Fibroblast of skin of right quadriceps (primary cell): ENCODE data around the gene TAF15.
A peak's percentile ranks its signal among the peaks of the same experiment; 100 is the strongest.

Experiments used
- DNase-seq: peaks from one replicate; pipeline ENCODE4 v3.0.0-alpha.2; 2013

The TAF15 gene

DNA sequence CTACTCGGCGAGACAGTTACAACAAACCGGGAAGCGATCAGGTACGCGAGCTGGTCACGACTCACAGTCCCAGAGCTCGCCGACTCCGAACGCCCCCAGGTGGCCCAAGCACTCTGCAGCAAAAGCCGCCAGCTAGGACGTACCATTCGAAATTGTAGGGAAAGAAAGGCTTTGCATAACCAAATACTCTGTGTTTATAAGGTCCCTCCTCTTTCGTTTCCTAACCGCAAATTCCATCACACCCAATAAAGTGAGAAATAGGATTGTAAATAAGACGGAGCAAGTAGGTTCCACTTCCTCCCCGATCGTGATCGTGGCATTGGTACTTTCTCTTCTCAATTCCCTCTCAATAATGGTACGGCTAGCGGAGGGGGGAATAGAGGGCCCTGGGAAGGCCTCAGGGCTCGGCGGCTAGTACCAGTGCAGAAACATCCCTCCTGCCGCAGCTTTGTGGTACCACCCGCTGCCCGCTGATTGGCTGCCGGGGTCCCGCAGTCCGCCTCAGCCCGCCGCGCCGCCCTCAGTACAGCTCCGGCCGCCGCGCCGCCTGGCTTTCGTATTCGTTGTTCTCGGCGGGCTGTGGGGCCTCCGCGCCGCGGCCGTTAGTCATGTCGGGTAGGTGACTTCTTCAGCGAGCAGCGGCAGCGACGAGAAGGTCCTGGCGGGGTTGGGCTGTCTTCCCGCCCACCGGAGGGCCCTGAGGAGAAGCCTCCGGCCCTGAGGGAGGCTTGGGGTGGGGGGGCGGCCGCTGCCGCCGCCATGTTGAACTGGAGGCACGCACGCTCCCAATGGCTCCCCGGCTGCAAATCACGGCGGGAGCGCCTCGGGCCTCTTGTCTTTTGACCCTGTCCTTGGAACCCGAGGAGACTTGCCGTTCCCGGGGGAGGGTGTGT lies at the start of gene TAF15:
Gene TAF15, plus strand, starts transcription at position 523 of the 893 bp plus-strand sequence. Its CDS starts 86 bp downstream, at position 609.
- peak; percentile 100 for DNase-seq

DNA sequence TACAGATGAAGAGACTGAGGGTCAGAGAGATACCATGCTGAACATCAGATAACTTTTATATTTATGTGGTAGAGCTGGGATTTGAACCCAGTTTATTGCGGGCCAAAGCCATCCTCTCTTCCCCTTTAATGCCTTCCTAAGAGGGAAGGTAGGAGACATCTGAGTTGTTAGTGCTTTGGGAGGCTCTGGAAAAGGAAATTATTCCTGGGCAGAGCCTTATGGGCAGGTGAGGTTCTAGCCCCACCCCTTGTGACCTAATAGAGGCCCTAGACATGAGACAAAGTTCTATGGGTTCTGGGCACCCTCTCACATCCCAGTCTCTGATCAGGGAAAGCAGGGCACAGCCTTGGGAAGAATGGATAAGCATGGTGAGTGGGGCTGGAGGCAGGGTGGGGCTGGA lies 48.7 kb upstream of the TAF15 start, which contains the start of gene C17orf50:
Gene C17orf50, plus strand, starts transcription at position 301 of the 400 bp plus-strand sequence. Its CDS starts 55 bp downstream, at position 356.
- DNase-seq: no peak

DNA sequence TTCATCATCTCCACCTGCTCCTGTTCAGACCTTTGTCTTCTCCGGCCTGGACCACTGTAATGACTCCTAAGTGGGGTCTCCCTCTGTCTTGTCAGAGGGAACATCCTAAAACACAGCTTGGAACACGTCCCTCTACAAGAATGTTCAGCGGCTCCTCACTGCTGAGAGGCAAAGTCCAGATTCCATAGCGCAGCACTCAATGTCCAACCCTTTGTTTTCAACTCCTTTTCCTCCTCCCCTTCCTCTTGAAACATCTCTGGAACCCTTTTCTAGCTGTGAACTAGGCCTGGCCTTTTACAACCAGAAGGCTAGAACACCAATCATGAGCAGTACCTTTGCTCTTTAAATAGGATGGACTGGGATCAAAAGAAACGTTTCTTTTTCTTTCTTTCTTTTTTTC lies 47.7 kb upstream of the TAF15 start:
- no peak for DNase-seq

DNA sequence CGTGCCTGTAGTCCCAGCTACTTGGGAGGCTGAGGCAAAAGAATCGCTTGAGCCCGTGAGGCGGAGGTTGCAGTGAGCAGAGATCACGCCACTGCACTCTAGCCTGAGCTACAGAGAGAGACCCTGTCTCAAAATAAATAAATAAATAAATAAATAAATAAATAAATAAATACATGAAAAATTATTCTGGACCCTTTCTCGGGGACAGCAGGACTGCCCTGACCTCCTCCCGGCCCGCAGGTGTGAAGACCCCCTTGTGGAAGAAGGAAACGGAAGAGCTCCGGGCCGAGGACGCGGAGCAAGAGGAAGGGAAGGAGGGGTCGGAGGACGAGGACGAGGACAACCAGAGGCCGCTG lies 45.5 kb upstream of the TAF15 start:
- no peak for DNase-seq

DNA sequence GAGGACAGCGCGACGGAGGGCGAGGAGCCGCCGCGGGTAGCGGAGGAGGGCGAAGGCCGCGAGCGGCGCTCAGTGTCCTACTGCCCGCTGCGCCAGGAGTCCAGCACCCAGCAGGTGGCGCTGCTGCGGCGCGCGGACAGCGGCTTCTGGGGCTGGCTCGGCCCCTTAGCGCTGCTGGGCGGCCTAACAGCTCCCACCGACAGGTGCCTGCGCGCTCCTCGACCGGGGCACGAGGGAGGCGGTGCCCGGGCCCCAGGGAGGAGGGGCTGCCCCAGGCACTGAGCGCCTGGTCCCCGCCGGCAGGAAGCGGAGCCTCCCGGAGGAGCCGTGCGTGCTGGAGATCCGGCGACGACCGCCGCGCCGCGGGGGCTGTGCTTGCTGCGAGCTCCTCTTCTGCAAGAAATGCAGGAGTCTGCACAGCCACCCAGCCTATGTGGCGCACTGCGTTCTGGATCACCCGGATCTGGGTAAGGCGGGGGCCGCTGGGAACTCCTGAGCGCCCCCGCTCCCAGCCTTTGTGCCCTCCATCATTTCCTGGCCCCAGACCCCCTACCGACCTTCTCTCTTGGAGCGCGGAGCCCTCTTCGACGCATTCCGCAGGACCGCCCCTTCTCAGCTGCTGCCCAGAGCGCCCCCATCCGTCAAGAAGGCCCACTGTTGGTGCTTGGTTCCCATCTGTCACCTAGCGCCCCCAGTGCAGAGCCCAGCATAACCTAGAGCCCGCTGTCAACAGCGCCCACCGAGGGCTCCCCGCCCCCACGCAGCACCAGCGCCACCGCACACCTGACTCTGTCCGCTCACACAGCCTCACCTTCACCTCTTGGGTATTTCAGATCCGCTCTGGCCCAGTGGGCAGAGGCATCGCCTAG lies 44.9 kb upstream of the TAF15 start:
- peak; percentile 76 for DNase-seq

DNA sequence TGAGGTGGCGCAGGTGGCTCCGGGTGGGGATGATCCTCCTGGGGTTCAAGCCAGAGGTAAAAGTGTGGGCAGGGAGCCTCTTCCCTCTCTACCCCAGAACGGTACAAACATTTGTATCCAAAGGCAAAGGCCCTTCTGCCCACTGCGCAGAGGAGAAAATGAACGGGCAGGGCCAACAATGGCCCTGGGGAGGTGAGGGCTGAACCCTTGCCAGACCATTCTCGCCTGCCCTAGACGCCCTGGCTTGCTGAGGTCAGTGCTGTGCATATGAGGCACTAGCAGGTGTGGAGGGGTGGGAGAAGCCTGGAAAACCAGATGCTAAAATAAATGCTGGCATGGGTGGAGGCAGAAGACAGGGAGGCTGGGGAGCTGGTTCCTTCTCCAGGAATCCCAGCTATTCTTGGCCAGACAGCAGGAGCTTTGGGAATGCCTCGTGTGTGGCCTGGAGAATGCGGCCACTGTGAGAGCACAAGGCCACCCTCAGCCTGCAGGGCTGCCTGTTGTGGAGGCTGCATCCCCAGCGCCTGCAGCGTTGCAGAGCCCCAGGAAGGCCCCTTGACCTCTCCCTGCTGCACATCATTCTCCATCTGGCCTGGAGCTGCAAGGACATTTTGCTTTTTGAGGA lies 44.1 kb upstream of the TAF15 start:
- no peak for DNase-seq

DNA sequence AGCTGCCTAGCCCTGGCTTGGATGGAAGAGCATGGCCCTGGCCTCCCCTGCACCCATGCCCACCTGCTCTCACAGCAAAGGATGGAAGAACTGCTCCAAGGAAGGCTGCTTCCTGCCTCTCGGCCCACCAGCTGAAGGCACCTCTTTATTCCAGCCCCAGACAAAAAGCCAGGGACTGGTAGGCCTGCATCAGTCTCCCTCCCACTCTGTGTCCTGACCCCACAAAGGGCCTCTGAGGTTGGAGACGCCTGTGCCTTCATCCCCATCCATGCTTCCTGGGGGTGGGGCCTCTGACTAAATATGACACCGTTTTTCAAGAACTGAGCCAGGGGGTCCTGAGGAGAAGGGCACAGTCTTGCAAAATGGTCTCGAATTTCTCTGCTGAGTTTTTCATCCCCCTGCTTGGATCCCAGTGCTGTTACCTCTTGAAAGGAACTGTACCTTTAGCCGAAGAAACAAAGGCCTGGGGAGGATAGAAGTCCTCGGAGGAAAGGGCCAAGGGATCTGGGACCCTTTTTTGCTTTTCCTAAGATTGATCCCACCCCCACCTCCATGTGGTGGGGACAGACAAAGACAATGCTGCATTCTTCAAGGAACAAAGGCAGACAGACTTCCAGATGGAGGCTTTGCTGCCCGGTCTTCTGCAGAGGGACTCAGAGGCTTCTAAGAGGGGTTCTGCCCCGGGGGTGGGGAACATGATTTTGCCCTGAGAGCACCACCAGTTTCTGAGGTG lies 43.4 kb upstream of the TAF15 start:
- no peak for DNase-seq

DNA sequence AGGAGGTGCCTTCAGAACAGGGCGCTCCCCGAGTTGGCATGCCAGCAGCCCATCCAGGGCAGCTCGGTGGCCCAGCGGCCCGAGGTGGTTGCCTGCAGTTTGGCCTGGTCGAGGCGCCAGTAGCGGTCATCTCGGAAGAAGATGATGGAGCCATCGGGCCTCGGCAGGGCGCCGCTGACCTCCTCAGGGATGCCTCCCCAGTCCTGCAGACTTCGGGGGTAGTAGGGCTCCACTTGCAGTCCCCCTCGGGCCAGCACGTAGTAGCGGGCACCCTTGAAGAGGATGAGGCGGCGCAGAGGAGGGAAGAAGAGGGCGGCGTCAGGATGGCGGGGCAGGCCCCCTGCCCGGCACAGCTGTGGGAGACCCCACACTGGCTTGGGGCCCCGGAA lies 42.8 kb upstream of the TAF15 start:
- DNase-seq: no peak

DNA sequence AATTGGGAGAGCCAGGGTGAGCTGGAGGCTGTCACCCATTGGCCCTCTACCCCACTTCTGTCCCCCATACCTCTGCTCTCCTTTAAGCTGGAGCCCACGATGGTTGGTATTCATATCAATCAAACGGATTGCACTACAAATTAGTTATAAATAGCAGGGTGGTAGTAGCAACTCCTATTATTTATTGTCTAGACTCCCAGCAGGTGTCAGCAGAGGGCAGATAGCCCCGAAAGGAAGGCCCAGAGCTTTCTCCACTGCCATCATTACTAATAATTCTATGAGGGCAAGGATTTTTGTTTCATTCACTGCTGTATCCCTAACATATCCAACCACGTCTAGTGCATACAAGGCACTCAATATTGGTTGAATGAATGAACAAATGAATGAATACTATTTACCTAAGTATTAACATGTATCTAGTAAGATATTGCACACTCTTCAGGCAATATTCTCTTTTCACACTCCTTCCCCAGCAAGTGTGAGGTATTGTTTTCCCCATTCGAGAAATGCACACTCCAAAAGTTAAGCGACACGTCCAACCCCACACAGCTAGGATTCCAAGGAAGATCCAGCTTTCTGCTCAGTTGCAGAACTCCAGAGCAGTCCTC lies 42.3 kb upstream of the TAF15 start:
- peak; percentile 45 for DNase-seq

DNA sequence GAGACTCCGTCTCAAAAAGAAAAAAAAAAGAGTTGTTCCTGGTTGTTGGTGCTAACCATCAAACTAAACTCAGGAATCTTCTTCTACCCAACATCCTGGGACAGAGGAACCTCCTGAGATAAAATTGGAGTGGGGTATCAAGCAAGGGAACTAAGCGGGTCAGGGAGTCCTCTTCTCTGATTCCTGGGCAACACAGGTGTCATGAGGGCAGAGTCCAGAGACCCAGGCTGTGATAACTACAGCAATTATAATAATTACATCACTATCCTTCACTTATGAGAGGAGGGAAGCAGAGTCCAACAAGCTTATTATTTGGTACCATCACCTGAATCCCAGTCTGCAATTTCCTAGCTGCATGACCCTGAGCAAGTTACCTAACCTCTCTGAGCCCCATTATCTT lies 40.5 kb upstream of the TAF15 start:
- DNase-seq: no peak

DNA sequence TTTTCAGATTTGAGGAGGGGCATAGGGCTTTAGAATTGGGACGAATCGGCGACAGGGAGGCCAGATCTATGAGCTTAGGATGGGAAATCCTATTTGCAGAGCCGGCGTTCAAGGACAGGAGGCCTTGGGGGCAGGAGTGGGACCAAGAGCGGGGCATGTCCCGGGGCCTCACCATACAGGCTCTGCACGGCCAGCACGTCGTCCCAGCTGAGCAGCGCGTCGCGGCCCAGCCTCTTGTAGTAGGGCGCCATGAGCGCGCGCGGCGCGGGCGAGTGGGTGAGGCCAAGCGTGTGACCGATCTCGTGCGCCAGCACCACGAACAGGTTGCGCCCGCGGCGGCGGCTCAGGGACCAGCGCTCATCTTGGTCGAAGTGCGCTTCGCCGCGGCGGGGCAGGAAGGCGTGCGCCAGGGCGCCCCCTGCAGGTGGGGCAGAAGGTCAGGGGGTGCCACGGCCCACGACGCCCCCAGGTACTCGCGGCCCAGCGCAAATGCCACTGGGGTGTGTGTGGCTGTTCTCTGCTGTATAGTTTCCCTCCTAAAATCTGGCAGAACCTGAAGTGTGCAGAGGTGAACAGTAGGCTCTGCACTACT lies 39.3 kb upstream of the TAF15 start:
- no peak for DNase-seq

DNA sequence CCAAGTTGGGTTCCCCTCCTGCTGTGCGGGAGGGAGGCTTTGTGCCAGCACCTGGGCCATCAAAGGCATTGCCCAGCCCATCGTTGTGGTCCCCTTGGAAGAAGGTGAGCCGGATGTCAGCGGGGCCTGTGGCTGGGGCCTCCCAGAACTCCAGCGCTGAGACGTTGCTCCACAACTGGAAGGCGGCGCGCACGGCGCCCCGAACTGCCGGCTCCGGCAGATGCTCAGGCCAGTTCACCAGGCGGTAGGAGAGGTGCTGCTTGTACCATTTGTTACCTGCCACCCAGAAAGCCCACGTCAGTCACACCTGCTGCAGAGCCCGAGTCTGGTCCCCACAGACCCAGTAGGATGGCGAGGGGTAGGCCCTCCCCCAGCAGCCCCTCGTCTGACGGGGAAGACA lies 36.2 kb upstream of the TAF15 start:
- DNase-seq: no peak

DNA sequence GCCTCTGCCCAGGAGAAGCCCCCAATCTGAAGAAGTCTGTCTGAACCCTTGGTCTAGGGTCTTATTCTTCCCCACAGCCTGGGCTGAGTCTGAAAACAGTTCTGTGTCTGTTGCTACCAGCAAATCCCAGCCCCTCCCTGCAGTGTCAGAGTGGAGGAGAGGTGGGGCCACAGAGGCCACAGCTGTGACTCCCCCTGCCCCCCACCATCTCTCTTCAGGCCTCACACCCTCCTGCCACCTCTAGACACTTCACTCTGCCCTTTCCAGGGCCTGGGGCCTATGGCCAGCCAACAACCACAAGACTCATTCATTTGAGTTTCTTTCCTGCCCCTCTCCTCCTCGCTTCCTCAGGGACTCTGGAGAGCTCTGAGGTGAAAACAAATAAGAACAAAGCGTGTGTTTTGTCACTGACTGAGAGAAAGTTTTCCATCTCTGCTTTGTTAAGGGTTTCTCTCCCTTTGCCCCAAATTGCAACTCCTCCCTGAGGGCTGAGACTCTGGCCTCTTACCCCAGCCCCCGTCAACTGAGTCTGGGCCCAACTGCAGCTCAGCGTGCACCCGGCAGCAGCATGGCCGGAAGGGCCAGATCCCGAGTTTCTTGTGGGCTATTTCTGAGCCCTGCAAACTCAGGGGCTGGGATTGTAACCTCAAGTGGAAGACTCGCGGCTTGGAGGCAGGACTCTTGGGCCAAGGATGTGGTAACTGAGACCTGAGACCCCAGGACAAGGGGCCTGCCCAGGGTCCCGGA lies 35.4 kb upstream of the TAF15 start:
- DNase-seq: no peak

DNA sequence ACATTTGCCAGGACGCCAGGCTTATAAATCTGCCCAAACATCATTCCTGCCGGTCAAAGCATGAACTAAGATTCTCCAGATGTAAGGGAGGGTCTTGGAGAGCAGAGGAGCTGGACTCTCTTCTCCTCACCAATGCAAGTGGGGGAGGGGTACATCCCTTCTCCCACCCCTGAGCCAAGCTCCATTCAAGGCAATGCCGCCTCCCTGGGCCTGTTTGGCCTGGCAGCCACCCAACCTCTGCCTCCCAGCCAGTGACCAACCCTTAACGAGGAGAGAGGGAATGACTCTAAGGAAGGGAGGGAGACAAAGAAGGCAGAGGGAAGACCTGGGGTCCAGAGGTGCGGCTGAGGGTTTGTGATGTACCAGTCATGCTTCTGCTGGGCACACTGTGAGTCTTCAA lies 34.8 kb upstream of the TAF15 start:
- DNase-seq: peak; percentile 43

DNA sequence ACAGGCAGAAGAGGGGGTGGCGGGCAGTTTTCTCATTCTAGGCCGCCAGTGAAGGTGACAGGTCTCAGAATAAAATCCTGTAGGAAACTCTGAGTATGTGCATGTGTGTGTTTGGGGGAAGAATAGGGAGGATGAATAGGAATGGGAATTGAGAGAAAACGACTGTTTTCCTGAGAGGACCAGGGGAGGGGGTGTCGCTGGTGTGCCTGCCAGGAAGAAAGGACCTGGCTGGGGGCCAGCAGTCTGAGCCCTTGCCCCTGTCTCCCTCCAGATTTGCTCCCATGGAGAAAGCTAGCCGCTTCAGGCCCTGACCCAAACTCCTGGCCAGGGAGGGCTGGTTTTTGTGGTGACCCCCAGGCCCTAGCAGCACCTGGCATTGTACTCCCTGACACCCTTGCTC lies 34.2 kb upstream of the TAF15 start:
- DNase-seq: no peak

DNA sequence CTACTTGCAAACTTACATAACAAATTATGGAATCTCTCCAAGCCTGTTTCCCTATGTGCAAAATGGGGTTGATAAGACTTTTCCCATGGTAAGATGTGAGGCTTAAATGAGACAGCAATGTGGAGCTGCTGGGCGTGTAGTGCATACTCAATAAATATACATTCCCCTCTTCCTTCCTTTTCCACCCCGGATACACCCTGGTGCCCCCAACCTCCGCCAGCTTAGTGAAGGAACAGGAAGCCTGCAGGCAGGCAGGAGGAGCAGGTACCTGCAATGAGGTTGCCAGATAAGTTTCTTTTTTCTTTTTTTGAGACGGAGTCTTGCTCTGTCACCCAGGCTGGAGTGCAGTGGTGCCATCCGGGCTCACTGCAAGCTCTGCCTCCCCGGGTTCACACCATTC lies 33.7 kb upstream of the TAF15 start:
- no peak for DNase-seq

DNA sequence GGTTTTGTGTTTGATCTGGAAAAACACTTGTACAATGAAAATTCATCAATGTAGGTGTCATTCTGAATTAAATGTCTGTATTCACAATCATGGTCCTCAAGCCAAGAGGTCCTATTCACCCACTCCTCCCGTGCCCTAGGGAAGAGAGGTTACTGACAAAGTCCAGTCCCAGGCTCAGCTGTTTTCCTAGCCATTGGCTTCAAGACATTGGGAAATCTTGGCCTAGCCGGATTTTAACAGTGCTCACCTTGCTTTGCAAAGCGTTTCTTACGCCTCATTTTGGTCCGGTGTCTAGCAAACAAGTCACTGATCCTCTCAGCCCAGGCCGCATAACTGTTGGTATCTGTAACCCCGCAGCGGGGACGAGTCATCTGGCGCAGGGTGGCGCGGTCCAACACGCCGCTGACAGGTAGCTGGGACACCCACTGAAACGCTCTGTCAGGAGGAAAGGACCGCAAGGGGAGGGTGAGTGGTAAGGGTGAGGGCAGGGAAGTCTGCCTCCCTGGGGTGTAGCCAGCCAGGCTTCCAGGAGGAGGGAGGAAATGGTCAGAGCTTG lies 30.6 kb upstream of the TAF15 start:
- peak; percentile 9 for DNase-seq

DNA sequence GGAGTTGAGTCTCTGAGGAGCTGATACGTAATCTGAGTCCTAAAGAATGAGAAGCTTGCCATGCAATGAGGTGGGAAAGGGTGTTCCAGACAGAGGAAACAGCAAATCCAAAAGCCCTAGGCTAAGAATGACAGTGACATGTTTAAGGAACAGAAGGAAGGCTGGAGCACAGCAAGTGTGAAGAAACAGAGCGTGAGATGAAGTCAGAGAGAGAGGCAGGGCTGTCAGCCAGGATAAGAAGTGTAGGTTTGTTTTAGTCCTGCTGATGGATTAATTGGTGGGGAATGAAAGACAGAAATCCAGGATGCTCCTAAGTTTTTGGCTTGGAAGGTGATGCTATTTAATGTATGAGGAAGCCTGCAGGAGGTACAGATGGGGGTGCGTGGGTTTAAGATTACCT lies 28.3 kb upstream of the TAF15 start:
- DNase-seq: peak; percentile 24

DNA sequence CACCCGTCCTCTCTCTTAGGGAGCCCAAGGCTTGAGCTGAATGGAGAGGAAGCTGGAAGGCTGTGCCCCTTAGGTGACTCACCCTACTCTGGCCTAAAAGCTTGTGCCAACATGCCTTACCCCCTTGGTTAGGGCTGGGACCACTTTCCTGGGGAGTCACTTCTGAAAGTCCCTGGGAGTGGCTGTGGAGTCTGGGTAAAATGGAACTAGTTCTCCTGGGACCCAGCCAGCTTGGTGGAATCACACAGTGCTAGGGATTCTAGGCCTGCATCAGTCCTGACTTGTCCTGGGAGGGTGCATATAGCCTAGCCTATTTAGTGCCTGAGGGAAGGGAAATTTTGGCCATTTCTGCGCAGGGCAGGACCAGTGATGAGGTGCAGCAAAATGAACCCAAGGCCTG lies 24.4 kb upstream of the TAF15 start:
- no peak for DNase-seq

DNA sequence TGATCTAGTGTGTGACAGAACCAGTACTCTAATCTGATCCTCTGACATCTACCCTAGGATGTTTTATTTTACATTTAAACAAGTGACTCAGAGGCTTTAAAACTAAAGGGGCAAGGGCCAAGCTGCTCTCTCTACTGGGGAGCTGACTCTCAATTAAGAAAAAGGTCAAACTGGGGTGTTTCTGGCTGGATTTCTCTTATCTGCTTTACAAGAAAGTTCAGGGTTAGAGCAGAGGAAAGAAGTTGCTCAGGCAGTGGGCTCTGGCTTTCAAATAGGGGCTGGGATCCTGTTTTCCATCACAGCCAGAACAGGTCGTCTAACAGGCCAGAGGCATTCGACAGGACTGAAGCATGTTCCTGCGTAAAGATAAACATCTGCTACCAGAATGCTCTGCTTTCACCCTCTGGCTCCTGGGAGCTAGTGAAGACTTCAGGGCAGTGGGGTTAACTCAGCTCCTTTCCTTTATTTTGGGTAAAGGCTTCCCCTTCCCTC lies 22.3 kb upstream of the TAF15 start:
- DNase-seq: no peak
